Measurements from ENCODE around the gene UAP1. TPM values are rescaled to one million over a fixed set of nuclear protein-coding genes. Genes with fewer than 3 reads are reported as not detected.

Gene UAP1
- polyA plus RNA-seq, 4 donors, result 55.1 to 118 (median 66.0) TPM

Other genes starting within 250 kb of the UAP1 start
- under 1 TPM in 1 of 4 donors, not detected in 3; 0.25 TPM for gene SPATA46, start 184.9 kb upstream of the UAP1 start, polyA plus RNA-seq
- 10 to 100 TPM in 3 of 4 donors, 1 to 10 TPM in 1; 8.1 to 14.1 (median 13.2) TPM for gene C1orf226, start 180.0 kb upstream of the UAP1 start, polyA plus RNA-seq
- 1 to 10 TPM in 2 of 4 donors, under 1 TPM in 2; 0.33 to 2.0 (median 1.0) TPM for gene SH2D1B, start 149.6 kb upstream of the UAP1 start, polyA plus RNA-seq
- 10 to 100 TPM; 13.0 to 40.8 (median 17.6) TPM for gene UHMK1, start 63.9 kb upstream of the UAP1 start, polyA plus RNA-seq
- 10 to 100 TPM in 1 of 4 donors, 1 to 10 TPM in 2, under 1 TPM in 1; 0.89 to 11.1 (median 5.3) TPM for gene DDR2, start 70.7 kb downstream of the UAP1 start, polyA plus RNA-seq
- 10 to 100 TPM in 2 of 4 donors, 1 to 10 TPM in 2; 6.2 to 21.3 (median 11.5) TPM for gene HSD17B7, start 229.0 kb downstream of the UAP1 start, polyA plus RNA-seq

Measured in small intestine (tissue), 4 donors.